GM18519 (cell line): ENCODE measurements around the gene GAB2.
A peak's percentile ranks its signal among the peaks of the same experiment; 100 is the strongest.
"Not testable (repeated sequence)": the region's sequence is repeated elsewhere in the genome, so short reads cannot be mapped to it uniquely, and the experiment has no call there.

ENCODE experiments used
- ATAC-seq: cut with Tn5 transposase; IDR thresholded peaks from one replicate; pipeline ENCODE4 v1.9.1; 2021; ENCODE audit warnings: mild to moderate bottlenecking, moderate library complexity; ENCODE audit not compliant: unreplicated experiment, low FRiP score

Gene GAB2

DNA sequence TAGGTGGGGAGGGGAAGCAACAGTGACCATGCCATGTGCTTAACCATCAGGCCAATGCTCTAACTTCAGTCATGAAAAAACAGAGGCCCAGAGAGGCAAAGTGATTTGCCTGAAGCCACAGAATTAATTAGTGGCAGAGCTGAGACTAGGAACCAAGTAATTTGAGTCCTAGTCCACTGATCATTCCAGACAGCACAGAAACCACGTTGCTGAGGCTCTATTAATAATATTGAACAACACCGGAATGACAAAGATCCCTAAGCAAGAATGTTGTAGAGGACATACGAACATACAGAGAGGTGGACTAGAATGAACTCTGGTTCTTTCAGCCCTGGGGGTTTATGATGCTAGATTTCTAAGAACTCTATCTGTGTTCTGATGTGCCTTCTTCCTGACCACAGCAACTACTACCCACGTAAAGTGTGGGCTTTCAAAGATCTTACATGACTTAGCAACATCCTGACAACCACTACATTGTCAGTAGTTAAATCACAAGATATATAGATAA, 92.3 kb downstream of the GAB2 start:
- ATAC-seq: no peak

DNA sequence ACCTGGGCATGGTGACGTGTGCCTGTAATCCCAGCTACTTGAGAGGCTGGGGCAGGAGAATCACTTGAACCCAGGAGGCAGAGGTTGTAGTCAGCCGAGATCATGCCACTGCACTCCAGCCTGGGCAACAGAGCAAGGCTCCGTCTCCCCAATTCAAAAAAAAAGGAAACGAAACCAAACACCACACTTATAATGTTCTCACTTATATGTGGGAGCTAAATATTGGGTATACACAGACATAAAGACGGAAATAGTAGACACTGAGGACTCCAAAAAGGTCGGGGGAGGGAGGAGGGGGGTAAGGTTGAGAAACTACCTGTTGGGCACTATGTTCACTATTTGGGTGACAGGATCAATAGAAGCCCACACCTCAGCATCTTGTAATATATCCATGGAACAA, 94.3 kb downstream of the GAB2 start:
- no peak for ATAC-seq

- no peak for ATAC-seq
These were observed 98.1 kb downstream of the GAB2 start for GRCh38 chr11:78319453-78319955.

DNA sequence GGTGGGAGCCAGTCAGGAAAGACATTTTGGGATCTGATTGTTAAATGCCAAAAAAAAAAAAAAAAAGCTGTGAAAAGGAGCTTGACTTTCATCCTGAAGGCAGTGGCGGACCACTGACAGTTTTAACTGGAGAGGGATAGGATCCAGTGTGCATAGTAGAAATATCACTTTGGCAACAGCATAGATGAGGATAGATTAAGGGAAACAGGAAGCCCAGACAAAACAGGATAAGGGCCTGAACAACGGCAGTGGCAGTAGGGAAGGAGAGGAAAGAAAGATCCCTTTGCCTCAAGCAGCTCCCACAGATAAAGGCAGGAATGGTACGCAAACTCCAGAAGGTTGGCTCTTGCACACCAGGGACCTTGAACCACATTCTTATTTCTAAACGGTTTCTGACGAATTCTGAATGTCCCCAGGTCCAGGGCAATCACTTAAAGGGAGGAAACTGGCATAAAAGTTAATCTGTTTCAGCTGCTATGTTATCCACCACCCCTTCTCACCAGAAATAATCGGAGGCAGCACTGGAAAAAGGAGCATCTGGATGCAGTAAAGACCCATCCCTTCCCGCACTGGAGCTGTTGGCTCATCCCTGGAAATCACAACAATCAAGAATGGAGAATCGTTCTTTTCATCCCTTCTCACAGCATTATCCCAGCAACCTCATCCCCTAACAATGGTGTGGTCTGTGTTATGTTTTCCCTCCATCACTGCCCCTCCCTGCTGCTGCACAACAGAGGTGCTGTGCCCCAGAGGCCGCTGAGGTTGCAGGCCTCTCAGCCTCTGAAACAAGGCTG, 99.1 kb downstream of the GAB2 start:
- no peak for ATAC-seq

DNA sequence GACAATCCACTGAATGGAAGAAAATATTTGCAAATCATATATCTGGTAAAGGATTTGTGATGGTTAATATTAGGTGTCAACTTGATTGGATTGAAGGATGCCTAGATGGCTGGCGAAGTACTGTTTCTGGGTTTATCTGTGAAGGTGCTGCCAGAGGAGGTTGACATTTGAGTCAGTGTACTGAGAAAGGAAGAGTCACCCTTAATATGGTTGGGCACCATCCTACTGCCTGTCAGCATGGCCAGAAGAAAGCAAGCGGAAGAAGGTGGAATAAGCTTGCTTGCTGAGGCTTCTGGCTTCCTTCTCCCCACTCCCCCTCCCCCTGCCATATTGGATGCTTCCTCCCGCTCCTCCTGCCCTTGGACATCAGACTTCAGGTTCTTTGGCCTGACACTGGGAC, 101.9 kb downstream of the GAB2 start:
- no peak for ATAC-seq

- no peak for ATAC-seq
These were observed 102.9 kb downstream of the GAB2 start for GRCh38 chr11:78314762-78315161.

- ATAC-seq: no peak
These were observed 103.7 kb downstream of the GAB2 start for GRCh38 chr11:78313898-78314297.

DNA sequence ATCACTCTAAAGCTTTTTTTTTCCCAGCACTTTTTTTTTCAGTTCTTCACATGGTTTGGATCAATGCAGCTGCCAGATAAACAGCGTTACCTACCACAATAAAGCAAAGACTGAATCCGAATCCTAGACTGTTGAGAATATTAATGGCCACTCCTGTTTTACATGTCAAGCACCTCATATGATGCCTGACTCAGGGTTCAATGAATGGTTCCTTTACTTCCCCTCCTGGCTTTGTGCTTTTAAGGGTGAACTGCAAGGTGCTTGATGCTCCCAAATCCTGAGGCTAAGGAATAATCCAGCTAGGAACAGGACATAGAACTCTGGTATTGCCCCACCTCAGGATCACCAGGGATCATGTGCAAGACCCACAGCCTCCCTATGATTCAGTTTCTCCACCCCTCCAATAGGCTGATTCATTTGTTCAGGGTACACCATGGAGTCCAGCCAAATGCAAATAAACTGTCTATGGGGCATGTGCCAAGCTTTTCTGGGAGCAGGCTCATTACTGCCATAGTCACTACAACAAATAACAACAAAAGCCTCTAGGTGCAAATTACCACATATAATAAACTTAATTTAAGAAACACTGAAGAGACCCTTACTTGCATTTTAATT, 104.3 kb downstream of the GAB2 start:
- ATAC-seq: no peak

DNA sequence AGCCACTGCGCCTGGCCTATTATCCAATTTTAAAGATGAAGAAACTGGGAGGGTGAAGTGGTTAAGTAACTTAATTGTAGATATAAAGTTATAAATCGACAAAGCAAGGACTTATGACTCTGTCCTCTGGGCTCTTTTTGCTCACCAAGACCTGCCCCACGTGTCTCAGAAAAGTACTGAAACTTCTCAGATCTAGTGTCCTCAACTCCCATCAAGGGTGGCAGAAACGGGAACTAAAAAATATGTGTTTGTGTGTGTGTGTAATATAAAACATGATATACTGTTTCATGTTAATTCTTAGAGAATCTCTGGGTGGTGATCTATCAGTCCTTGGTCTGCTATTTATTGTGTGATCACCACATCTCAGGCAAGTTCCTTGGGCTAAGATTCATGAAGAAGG, 104.9 kb downstream of the GAB2 start:
- peak; percentile 33 for ATAC-seq

DNA sequence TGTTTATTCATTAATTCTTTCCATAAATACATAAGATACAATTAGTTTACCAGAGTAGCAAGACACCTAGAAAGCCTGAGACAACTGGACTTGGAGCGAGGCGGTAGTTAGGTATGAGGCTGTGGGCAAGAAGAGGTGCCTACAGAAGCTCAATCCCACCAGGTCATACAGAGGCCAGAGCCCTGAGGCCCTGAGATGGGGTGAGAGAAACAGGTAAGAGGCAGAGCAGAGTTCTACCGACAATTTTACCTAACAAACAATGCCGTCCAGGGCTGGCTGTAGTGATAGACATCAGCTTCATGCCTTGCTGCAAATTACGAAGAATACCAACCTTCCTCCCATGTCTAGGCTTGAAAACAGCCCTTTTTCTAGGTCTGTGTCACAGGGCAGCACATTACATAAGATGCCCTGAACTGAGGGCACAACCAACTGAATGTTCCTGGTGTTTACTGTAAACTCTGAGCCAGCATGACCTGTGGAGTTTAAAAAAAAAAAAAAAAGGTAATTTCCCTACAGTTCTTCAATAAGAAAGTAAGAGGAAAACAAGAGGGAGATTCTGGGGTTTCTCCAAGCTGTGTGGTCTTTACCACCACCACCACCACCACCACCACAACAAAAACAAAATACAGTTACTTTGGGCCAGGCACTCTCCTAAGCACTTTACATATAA, 105.8 kb downstream of the GAB2 start:
- ATAC-seq: no peak

DNA sequence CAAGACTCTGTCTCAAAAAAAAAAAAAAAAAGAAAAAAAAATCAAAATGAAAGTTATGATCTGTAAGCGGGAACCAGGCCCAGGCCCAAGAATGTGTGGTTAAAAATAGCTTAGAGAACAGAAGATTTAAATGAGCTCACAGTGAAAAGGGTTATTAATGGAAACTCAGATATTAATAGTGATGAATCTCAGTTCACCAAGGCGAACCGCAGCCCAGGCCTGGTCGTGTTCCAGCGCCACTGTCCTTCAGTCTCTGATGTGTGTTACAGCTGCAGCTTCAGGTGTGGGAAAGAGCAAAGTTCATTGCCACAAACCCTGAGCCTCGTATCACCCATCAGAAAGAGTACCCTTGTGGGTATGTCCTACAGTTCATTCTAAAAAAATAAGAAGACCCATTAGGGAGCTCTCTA, 107.1 kb downstream of the GAB2 start:
- ATAC-seq: peak; percentile 92

GRCh38 chr11:78304201-78304600, 113.4 kb downstream of the GAB2 start:
- no peak for ATAC-seq

- no peak for ATAC-seq
These were observed 117.3 kb downstream of the GAB2 start for GRCh38 chr11:78300108-78300839.

DNA sequence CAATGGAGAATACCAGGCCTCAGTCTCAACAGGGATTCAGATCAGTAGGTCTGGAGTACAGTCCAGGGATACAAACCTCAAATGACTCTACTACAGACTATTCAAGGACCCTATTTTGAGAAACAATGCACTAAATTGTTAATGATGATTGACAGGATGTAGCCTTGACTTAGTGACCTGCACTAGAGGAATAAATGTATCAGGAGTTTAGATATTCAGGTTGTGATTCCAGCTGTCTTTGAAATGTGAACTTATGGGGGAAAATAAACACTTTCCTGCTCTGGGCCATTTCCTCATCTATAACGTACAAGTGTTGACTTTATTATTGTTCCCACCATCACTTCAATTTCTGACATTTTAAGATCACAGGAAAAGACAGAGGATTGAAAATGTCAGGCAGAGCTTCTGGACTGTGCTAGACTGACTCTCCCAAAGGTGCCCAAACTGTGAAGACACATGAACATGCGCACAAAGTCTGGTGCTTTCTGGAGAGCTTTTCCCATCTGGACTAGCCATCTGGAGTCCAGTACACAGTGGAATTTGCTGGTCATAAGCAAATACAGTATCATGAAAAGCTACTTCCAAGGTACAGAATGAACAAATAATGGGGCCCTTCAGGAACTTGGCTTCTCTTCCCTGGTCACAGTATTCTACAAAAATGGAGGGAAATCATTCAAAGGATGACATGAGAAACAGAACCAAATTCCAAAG, 118.5 kb downstream of the GAB2 start:
- ATAC-seq: no peak

DNA sequence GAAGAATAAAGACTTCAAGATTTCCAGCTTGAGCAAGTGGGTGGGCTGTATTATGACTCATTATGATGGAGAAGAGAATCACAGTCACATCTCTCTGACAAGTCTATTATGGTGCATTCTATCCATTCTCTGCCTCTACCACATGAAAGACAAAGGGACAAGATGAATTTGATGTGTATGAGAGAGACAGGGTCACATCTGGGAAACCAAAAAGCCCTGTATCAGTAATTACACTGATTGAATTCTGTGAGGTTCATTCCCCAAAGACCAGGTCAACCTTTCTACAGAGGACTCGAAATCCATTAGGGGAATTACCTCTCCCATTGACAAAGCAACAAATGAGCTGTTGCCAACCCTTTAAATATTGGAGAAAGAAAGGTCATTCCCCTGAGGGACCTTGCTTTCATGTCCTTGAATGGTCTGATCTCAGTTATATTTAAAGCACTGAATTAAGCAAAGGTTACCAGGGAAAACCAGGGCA, 119.3 kb downstream of the GAB2 start:
- no peak for ATAC-seq

DNA sequence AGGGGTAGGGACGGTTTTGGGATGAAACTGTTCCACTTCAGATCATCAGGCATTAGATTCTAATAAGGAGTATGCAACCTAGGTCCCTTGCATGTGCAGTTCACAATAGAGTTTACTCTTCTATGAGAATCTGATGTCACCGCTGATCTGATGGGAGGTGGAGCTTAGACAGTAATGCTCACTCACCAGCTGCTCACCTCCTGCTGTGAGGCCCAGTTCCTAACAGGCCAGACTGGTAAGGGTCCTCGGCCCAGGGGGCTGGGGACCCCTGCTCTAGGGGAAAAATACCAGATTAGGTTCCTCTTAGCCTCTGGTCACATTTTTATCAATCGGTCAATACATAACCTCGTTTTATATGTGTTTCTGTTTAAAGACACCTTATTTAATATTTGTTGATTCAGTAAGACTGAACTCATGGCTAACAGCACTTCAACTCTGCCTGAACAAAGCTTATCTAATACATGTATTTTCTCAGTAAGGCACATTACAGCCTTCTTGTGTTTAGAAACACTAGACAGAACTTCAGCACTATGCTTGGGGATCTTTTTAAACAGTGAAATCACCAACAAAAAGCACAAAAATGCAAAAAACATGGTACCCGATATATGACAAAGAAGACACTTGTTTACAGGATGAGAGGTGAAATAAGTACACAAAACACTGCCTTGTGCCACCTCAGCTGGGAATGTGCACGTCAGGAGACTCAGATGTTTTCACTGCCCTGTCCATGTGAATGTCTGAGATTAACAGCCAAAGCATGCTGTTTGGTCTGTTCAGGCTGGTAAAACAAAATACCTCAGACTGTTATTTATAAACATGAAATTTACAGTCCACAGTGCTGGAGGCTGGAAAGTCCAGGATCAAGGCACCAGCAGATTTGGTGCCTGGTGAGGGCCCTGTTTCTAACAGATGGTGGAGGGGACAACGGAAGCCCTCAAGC, 121.4 kb downstream of the GAB2 start:
- no peak for ATAC-seq

DNA sequence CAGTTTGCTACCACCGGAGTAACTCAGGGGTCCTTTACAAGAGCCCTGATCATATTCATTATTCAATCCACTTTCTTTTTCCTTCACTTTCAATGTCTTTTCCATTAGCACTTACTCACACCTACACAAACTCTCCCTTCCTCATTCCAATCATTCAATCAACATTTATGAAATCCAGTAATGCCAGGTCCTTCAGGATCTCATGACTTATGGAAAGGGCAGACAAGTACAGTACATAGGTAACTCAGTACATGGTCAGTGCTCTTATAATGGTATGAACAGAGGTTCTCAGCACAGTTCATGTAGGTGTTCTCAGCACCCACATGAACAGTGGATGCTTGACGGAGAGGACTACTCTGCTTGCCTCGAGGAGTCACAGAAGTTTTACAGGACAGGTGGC, 122.3 kb downstream of the GAB2 start:
- no peak for ATAC-seq

- not testable (repeated sequence) for ATAC-seq
These were observed 123.5 kb downstream of the GAB2 start for GRCh38 chr11:78294100-78294499.

- ATAC-seq: no peak
These were observed 124.1 kb downstream of the GAB2 start for GRCh38 chr11:78293536-78293935.
